Esophagus squamous epithelium (tissue), 4 donors: ENCODE data around the gene DNAH11.

Experiments
- CTCF ChIP-seq, 6 experiments: fragments of 450-650 bp in 4 of 6; fragments of 200-600 bp in 2 of 6; sonication (generic) in 2 of 6; IDR thresholded peaks; one replicate each; pipeline ENCODE4 v1.5.1; 2016 to 2019; ENCODE audit warnings: antibody characterized with exemption in 6 of 6, mild to moderate bottlenecking in 4 of 6, moderate library complexity in 4 of 6
- POLR2A ChIP-seq, 4 donors: fragments of 450-650 bp; IDR thresholded peaks; one replicate each; pipeline ENCODE4 v1.6.1; 2017; ENCODE audit warnings: antibody characterized with exemption in 4 of 4, mild to moderate bottlenecking in 4 of 4, moderate library complexity in 3 of 4

- TF ChIP-seq CTCF (IDR thresholded peaks at IDR 0.05): no peak
- TF ChIP-seq POLR2A (IDR thresholded peaks at IDR 0.05): no peak
These were observed 164.7 kb downstream of the DNAH11 start for GRCh38 chr7:21707566-21707965.
